Liver (tissue), 9 donors: ENCODE data around the gene PNPLA1. TPM values are rescaled to one million over a fixed set of nuclear protein-coding genes. Genes with fewer than 3 reads are reported as not detected.

Source experiments
- DNase-seq: peaks from one replicate; pipeline ENCODE4 v3.0.0-alpha.2; 2017; ENCODE audit warnings: low spot score
- H3K27ac ChIP-seq, 2 donors: one replicate each; pipeline ENCODE4 v1.7.0; 2013; ENCODE audit warnings: inconsistent platforms in 2 of 2, low read length in 2 of 2, control low read depth in 1 of 2, low read depth in 1 of 2, mild to moderate bottlenecking in 1 of 2
- H3K27me3 ChIP-seq, 4 donors: one replicate each; pipeline versions ENCODE4 v1.6.1 to v1.7.0; 2013; ENCODE audit warnings: low read length in 3 of 4, inconsistent platforms in 1 of 4, mild to moderate bottlenecking in 1 of 4, moderate library complexity in 1 of 4; ENCODE audit not compliant: control insufficient read depth in 4 of 4, insufficient read depth in 4 of 4
- H3K36me3 ChIP-seq, 4 donors: one replicate each; pipeline versions ENCODE4 v1.6.1 to v1.7.0; 2013; ENCODE audit warnings: low read length in 3 of 4, mild to moderate bottlenecking in 3 of 4, low read depth in 1 of 4, moderate library complexity in 1 of 4; ENCODE audit not compliant: control insufficient read depth in 4 of 4, insufficient read depth in 3 of 4
- H3K4me1 ChIP-seq, 4 donors: one replicate each; pipeline versions ENCODE4 v1.6.1 to v1.7.0; 2013; ENCODE audit warnings: low read length in 3 of 4, mild to moderate bottlenecking in 3 of 4, moderate library complexity in 1 of 4; ENCODE audit not compliant: control insufficient read depth in 4 of 4, insufficient read depth in 4 of 4
- H3K4me3 ChIP-seq, 3 donors: one replicate each; pipeline versions ENCODE4 v1.6.1 to v1.7.0; 2013; ENCODE audit warnings: low read length in 3 of 3, control low read depth in 1 of 3, low read depth in 1 of 3, mild to moderate bottlenecking in 1 of 3
- H3K9ac ChIP-seq, 2 donors: one replicate each; pipeline ENCODE4 v1.7.0; 2013; ENCODE audit warnings: low read length in 2 of 2, mild to moderate bottlenecking in 2 of 2, moderate library complexity in 2 of 2, control low read depth in 1 of 2, low read depth in 1 of 2
- H3K9me3 ChIP-seq, 4 donors: one replicate each; pipeline versions ENCODE4 v1.6.1 to v1.7.0; 2013; ENCODE audit warnings: low read length in 3 of 4; ENCODE audit not compliant: control insufficient read depth in 4 of 4
- EGR1 ChIP-seq, 2 donors: IDR thresholded peaks; 2 replicates each; pipeline ENCODE4 v1.6.1; 2016 to 2018; ENCODE audit warnings: antibody characterized with exemption in 2 of 2, low read depth in 2 of 2
- FOXA1 ChIP-seq: IDR thresholded peaks from 2 replicates; pipeline ENCODE4 v1.6.1; 2016; ENCODE audit warnings: antibody characterized with exemption
- FOXA2 ChIP-seq: IDR thresholded peaks from 2 replicates; pipeline ENCODE4 v1.6.1; 2016; ENCODE audit warnings: antibody characterized with exemption
- GABPA ChIP-seq, 2 donors: IDR thresholded peaks in 1 of 2; conservative IDR thresholded peaks in 1 of 2; 2 replicates each; pipeline ENCODE4 v1.6.1; 2016; ENCODE audit warnings: antibody characterized with exemption in 2 of 2, mild to moderate bottlenecking in 1 of 2, moderate library complexity in 1 of 2
- HNF4A ChIP-seq, 2 donors: conservative IDR thresholded peaks; 2 replicates each; pipeline ENCODE4 v1.6.1; 2016; ENCODE audit warnings: antibody characterized with exemption in 2 of 2, mild to moderate bottlenecking in 2 of 2
- HNF4G ChIP-seq: IDR thresholded peaks from 2 replicates; pipeline ENCODE4 v1.6.1; 2016; ENCODE audit warnings: antibody characterized with exemption
- JUND ChIP-seq, 2 donors: IDR thresholded peaks; 2 replicates each; pipeline ENCODE4 v1.6.1; 2016; ENCODE audit warnings: antibody characterized with exemption in 2 of 2
- NR2F2 ChIP-seq: IDR thresholded peaks from 2 replicates; pipeline ENCODE4 v1.6.1; 2016; ENCODE audit warnings: antibody characterized with exemption
- RAD21 ChIP-seq, 2 donors: IDR thresholded peaks; 2 replicates each; pipeline ENCODE4 v1.6.1; 2016; ENCODE audit warnings: antibody characterized with exemption in 2 of 2, mild to moderate bottlenecking in 2 of 2
- RXRA ChIP-seq, 2 donors: IDR thresholded peaks; 2 replicates each; pipeline ENCODE4 v1.6.1; 2017 to 2018; ENCODE audit warnings: antibody characterized with exemption in 2 of 2, mild to moderate bottlenecking in 1 of 2
- SP1 ChIP-seq: IDR thresholded peaks from 2 replicates; pipeline ENCODE4 v1.6.1; 2018; ENCODE audit warnings: antibody characterized with exemption, mild to moderate bottlenecking
- TAF1 ChIP-seq: conservative IDR thresholded peaks from 2 replicates; pipeline ENCODE4 v1.6.1; 2016; ENCODE audit warnings: antibody characterized with exemption, mild to moderate bottlenecking
- YY1 ChIP-seq: IDR thresholded peaks from 2 replicates; pipeline ENCODE4 v1.6.1; 2016; ENCODE audit warnings: antibody characterized with exemption, mild to moderate bottlenecking
- WGBS: extraction: QIAGEN DNeasy Blood & Tissue Kit; methylation state at CpG from one replicate; pipeline ENCODE4 v1.1.7; 2013; 5-methylcytosine and 5-hydroxymethylcytosine counted together
- polyA plus RNA-seq, 2 donors: library from polyadenylated mRNA; stranded (reverse) in 1 of 2; unstranded in 1 of 2; fragments of 200-250 nt in 1 of 2; fragments of >200 nt in 1 of 2; fragmentation: Nextera tagmentation in 1 of 2; extraction: Ambion mirVana in 1 of 2; gene quantifications; one replicate each; pipeline versions ENCODE4 v1.2.1 to v1.2.3, GENCODE V29; 2013 to 2015
- total RNA-seq, 2 donors: library from RNA; depleted of rRNA; stranded (reverse); fragments of >200 nt; gene quantifications; one replicate each; pipeline ENCODE4 v1.2.3, GENCODE V29; 2014
- TF ChIP-seq, protein P1 (sequence below): IDR thresholded peaks from 2 replicates; pipeline ENCODE4 v1.6.1; 2016; ENCODE audit warnings: antibody characterized with exemption
- TF ChIP-seq, protein P2 (sequence below): fragments of 150-350 bp; IDR thresholded peaks from 2 replicates; pipeline ENCODE4 v1.5.1; 2017; ENCODE audit warnings: improper control_type of control experiment, low read depth, low read length; ENCODE audit not compliant: missing input control
- TF ChIP-seq, protein P3 (sequence below): IDR thresholded peaks from 2 replicates; pipeline ENCODE4 v1.6.1; 2016; ENCODE audit warnings: antibody characterized with exemption
- TF ChIP-seq, protein P4 (sequence below): IDR thresholded peaks from 2 replicates; pipeline ENCODE4 v1.6.1; 2016; ENCODE audit warnings: antibody characterized with exemption, mild to moderate bottlenecking
- donor health status: healthy.
- donor health status: healthy.
- donor health status: healthy.
- donor health status: healthy.
- donor health status: healthy.

Gene PNPLA1
- total and polyA plus RNA-seq, 4 donors: 0.07 to 0.14 (median 0.08) TPM; not detected in 1

DNA sequence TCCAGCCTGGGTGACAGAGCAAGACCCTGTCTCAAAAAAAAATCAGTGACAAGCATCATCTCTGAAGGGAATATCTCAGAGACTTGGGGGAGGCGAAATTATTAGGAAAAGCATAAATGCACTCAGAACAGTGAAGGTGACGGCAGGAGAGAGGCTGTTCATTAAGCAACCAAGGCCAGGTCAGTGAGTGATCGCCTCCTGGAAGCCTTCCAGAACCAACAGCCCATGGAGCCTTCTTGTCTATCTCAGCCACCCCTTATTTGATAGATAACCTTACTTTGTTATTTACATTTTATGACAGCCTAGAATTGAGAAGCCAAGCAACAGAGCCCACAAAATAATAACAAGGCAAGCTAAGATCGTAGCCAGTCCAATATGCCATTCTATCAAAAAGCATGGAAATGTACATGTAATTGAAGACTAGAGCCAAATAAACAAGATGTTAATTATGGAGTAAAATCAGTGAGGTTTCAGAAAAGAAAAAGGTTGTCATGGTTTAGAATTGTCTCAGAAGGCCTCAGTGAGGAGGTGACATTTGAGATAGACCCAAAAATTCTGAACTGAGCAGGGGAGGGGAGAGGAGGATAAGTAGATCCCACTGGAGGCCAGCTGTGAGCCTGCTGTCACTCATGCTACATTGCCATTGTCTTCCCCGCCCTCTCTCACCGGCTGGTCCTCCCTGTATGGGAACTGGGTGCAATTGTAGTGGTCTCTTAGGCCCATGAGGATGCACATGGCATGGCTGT is 49.0 kb downstream of the PNPLA1 start:
- no peaks in the 10 kb centered on the region for H3K27me3 ChIP-seq
- H3K9ac ChIP-seq: no peak overlapping the region
- DNase-seq: no peak
- TF ChIP-seq EGR1 (IDR thresholded peaks at IDR 0.05; ENCODE audit: low read depth in 2 of 2) (no peak), NR2F2 (no peak), FOXA1 (no peak), JUND (IDR thresholded peaks at IDR 0.05) (no peak), HNF4A (conservative IDR thresholded peaks at IDR 0.05) (no peak), YY1 (no peak)
- TF ChIP-seq, protein P1, sequence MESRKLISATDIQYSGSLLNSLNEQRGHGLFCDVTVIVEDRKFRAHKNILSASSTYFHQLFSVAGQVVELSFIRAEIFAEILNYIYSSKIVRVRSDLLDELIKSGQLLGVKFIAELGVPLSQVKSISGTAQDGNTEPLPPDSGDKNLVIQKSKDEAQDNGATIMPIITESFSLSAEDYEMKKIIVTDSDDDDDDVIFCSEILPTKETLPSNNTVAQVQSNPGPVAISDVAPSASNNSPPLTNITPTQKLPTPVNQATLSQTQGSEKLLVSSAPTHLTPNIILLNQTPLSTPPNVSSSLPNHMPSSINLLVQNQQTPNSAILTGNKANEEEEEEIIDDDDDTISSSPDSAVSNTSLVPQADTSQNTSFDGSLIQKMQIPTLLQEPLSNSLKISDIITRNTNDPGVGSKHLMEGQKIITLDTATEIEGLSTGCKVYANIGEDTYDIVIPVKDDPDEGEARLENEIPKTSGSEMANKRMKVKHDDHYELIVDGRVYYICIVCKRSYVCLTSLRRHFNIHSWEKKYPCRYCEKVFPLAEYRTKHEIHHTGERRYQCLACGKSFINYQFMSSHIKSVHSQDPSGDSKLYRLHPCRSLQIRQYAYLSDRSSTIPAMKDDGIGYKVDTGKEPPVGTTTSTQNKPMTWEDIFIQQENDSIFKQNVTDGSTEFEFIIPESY: no peak
- TF ChIP-seq, protein P2, sequence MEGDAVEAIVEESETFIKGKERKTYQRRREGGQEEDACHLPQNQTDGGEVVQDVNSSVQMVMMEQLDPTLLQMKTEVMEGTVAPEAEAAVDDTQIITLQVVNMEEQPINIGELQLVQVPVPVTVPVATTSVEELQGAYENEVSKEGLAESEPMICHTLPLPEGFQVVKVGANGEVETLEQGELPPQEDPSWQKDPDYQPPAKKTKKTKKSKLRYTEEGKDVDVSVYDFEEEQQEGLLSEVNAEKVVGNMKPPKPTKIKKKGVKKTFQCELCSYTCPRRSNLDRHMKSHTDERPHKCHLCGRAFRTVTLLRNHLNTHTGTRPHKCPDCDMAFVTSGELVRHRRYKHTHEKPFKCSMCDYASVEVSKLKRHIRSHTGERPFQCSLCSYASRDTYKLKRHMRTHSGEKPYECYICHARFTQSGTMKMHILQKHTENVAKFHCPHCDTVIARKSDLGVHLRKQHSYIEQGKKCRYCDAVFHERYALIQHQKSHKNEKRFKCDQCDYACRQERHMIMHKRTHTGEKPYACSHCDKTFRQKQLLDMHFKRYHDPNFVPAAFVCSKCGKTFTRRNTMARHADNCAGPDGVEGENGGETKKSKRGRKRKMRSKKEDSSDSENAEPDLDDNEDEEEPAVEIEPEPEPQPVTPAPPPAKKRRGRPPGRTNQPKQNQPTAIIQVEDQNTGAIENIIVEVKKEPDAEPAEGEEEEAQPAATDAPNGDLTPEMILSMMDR: no peak
- no peak overlapping the region for H3K27ac ChIP-seq
- WGBS: 65% methylated on average over 6 of the region's 6 CpGs
- H3K4me1 ChIP-seq: no peaks in the 10 kb centered on the region
- H3K36me3 ChIP-seq: no peaks in the 10 kb centered on the region
- H3K4me3 ChIP-seq: no peak overlapping the region
- no peaks in the 10 kb centered on the region for H3K9me3 ChIP-seq

DNA sequence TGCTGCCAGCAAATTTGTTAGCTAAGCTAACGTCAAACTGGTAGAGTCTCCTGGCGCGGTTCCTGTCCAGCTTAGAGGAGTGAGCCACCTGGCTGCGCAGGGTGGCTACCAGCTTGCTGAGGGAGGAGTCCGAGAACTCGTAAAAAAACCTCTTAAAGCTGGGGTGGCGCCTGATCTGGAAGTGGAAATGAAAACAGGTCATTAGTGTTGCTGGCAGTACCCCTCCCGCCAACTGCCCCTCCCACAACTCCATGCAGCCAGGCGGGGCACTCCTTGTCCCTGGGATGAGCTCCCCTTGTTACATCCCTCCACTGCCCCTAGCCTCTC is 49.5 kb downstream of the PNPLA1 start:
- TF ChIP-seq HNF4G: no peak
- TF ChIP-seq HNF4A (conservative IDR thresholded peaks at IDR 0.05): no peak
- TF ChIP-seq RXRA (IDR thresholded peaks at IDR 0.05): no peak
- no peak for TF ChIP-seq TAF1
- TF ChIP-seq SP1: no peak
- TF ChIP-seq, protein P1: no peak
- TF ChIP-seq JUND (IDR thresholded peaks at IDR 0.05): no peak
- TF ChIP-seq, protein P3, sequence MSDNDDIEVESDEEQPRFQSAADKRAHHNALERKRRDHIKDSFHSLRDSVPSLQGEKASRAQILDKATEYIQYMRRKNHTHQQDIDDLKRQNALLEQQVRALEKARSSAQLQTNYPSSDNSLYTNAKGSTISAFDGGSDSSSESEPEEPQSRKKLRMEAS: no peak
- no peak for TF ChIP-seq FOXA1
- no peak for TF ChIP-seq RAD21 (IDR thresholded peaks at IDR 0.05)
- TF ChIP-seq, protein P4, sequence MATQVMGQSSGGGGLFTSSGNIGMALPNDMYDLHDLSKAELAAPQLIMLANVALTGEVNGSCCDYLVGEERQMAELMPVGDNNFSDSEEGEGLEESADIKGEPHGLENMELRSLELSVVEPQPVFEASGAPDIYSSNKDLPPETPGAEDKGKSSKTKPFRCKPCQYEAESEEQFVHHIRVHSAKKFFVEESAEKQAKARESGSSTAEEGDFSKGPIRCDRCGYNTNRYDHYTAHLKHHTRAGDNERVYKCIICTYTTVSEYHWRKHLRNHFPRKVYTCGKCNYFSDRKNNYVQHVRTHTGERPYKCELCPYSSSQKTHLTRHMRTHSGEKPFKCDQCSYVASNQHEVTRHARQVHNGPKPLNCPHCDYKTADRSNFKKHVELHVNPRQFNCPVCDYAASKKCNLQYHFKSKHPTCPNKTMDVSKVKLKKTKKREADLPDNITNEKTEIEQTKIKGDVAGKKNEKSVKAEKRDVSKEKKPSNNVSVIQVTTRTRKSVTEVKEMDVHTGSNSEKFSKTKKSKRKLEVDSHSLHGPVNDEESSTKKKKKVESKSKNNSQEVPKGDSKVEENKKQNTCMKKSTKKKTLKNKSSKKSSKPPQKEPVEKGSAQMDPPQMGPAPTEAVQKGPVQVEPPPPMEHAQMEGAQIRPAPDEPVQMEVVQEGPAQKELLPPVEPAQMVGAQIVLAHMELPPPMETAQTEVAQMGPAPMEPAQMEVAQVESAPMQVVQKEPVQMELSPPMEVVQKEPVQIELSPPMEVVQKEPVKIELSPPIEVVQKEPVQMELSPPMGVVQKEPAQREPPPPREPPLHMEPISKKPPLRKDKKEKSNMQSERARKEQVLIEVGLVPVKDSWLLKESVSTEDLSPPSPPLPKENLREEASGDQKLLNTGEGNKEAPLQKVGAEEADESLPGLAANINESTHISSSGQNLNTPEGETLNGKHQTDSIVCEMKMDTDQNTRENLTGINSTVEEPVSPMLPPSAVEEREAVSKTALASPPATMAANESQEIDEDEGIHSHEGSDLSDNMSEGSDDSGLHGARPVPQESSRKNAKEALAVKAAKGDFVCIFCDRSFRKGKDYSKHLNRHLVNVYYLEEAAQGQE: no peak
- no peak for TF ChIP-seq YY1
- no peak for TF ChIP-seq EGR1 (IDR thresholded peaks at IDR 0.05; ENCODE audit: low read depth in 2 of 2)
- TF ChIP-seq FOXA2: no peak
- no peak for TF ChIP-seq GABPA (IDR thresholded peaks at IDR 0.05 in 1 of 2, conservative IDR thresholded peaks at IDR 0.05 in 1 of 2)
- no peak for TF ChIP-seq NR2F2
- Histone ChIP-seq H3K9ac (no peak overlapping the region), H3K4me1 (no peaks in the 10 kb centered on the region), H3K27me3 (no peaks in the 10 kb centered on the region), H3K9me3 (no peaks in the 10 kb centered on the region), H3K36me3 (no peaks in the 10 kb centered on the region), H3K27ac (no peak overlapping the region), H3K4me3 (no peak overlapping the region)
- DNase-seq: no peak
- WGBS: 85% methylated on average over 9 of the region's 9 CpGs
